Adipose tissue (tissue), 3 donors: ENCODE data around the gene TAF5L. TPM values are rescaled to one million over a fixed set of nuclear protein-coding genes. Genes with fewer than 3 reads are reported as not detected.

Source experiments
- H3K27ac ChIP-seq: one replicate; pipeline ENCODE4 v1.5.1; 2013; ENCODE audit warnings: low read depth, low read length
- WGBS, 3 donors: extraction: QIAGEN DNeasy Blood & Tissue Kit; methylation state at CpG; one replicate each; pipeline ENCODE4 v1.1.7; 2013; 5-methylcytosine and 5-hydroxymethylcytosine counted together
- polyA plus RNA-seq, 3 donors: library from polyadenylated mRNA; stranded (reverse); fragments of 200-250 nt; gene quantifications; one replicate each; pipeline ENCODE4 v1.2.3, GENCODE V29; 2013
- donor health status: healthy with polysubstance abuse.
- donor health status: Bipolar disorder and iron deficiency.
- donor health status: healthy.

The TAF5L gene
- polyA plus RNA-seq, 3 donors = 4.8 to 19.3 (median 11.2) TPM

- no peak overlapping the region for H3K27ac ChIP-seq
- WGBS, 3 donors = 0 to 1% (median 1%) methylated on average over 39 to 59 of the region's 59 CpGs
Measured at GRCh38 chr1:229557913-229558414, 68.0 kb downstream of the TAF5L start.

GRCh38 chr1:229557200-229557850 lies 68.6 kb downstream of the TAF5L start:
- 29 to 32% (median 31%) methylated on average over 5 of the region's 5 CpGs for WGBS, 3 donors
- no peak overlapping the region for H3K27ac ChIP-seq

DNA sequence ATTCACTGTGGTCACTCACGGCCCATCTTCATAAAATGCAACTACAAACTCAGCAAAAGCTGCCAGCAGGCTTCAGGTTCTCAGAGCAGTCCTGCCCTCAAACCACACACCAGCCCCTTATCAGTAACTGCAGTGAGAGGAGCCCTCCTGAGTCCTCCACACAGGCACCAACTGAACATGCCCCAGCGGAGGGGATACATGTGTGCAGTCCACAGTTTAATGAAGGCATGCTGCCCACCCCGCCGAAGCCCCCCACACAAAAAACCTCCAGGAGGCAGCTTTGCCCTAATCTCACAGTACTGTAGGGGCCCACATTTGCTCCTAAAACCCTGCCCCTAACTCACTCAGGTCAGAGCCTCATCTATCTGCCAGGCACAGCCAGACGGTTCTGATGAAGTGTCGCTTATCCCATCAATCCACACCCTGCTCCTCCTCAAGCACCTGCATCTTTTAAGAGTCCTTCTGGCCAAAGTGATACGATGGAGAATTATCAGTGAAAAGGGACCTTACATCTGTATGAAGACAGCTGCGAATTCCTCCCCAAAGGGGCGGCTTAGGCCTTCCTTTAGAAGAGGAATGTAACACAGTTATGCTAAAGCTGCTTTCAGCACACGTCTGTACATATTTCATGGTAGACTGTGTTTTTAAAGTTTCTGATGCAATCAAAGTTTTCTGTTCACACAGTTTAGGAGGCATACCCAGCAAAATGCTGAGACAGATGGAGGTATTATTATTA lies 70.9 kb downstream of the TAF5L start:
- 78 to 81% (median 80%) methylated on average over 10 of the region's 10 CpGs for WGBS, 3 donors
- H3K27ac ChIP-seq = no peak overlapping the region

DNA sequence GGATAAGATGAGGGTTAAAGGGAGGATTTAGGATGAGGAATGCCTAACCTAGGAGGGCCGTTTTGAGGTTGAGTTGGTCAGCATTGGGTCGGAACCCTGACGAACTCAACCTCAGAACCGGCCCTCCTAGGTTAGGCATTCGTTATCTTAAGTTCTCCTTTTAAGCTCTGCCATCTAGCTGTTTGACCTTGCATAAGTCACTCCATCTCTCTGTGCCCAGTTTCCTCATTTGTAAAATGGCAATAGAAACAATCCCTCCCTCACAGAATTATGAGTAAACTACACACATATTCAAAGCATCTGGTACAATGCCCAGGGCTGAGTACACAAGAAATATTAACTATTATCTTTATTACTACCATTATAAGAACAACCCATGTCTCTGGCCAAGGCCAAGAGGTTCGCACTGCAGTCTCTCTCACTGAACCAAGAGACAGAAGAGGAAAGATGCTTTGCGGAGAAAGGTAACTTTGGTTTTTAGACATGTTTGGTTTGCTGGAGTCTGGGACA lies 72.2 kb downstream of the TAF5L start:
- WGBS, 3 donors = 44 to 88% (median 77%) methylated on average over 7 of the region's 7 CpGs
- no peak overlapping the region for H3K27ac ChIP-seq

GRCh38 chr1:229552732-229553131 lies 73.2 kb downstream of the TAF5L start:
- H3K27ac ChIP-seq = no peak overlapping the region
- WGBS, 3 donors = 70 to 85% (median 74%) methylated on average over 5 of the region's 5 CpGs

DNA sequence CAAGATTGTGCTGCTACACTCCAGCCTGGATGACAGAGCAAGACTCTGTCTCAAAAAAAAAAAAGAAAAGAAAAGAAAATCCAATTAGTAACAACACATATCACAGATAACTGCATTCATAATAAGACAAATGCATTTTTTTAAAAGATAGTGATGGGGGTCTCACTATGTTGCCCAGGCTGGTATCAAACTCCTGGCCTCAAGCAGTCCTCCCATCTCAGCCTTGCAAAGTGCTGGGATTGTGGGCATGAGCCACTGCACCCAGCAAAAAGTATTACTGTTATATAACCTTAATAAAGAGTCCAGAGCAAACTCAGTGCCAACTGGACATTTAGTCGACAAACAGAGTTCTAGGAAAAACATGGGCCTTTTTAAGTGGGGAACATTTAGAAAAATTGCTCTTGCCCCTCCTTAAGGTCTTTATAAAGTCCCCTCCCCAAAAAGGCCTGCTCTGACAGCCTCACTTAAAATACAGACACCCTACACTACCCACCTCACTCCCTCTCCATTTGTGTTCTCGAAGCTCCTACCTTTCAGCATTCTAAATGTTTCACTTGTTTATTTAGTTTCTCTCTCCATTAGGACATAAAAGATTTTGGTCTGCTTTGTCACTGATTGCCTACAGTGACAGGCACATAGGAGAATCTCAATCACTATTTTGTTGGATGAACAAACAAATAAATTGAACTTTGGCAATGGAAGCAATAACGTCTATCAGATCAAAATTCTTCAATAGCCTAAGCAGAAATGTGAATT lies 74.9 kb downstream of the TAF5L start:
- WGBS, 3 donors = 70 to 77% (median 76%) methylated on average over 3 of the region's 3 CpGs
- no peak overlapping the region for H3K27ac ChIP-seq

DNA sequence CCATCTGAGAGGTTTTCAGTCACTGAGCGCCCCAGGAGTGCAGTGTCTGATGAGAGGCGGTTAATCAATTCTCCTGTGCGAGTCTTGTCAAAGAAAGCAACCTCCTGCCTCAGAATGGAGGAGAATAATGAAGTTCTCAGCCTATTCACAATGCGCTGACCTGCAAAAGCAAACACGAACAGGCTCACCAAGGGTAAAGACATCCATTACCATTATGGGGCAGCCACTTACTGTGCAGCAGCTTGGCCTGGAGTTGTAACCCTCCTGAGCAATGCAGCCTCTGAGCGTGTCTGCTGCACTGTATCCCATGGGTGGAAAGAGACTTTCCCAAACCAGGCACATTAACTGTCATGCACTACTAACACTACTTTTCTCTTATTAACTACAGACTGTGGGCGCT lies 78.4 kb downstream of the TAF5L start:
- 92 to 96% (median 95%) methylated on average over 7 of the region's 7 CpGs for WGBS, 3 donors
- H3K27ac ChIP-seq = no peak overlapping the region

DNA sequence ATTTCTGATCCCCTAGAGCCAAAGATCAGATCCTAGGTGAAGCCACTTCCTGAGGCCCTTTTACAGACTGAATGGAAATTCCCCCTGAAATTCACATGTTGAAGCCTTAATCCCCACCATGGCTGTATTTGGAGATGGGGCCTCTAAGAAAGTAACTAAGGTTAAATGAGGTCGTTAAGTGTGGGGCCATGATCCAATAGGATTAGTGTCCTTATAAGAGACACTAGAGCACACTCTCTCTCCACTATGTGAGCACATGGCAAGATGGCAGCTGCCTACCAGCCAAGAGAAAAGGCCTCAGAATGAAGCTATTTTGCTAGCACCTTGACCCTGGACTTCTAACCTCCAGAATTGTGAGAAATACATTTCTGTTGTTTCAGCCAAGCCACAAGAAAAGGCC lies 81.3 kb downstream of the TAF5L start:
- H3K27ac ChIP-seq = no peak overlapping the region
- 96 to 97% (median 96%) methylated on average over 1 of the region's 1 CpG for WGBS, 3 donors

Other genes with a start within 250 kb of the TAF5L start
- gene ACTA1, start 192.0 kb downstream of the TAF5L start, polyA plus RNA-seq = 10 to 100 TPM in 1 of 3 donors, 1 to 10 TPM in 2; 1.6 to 18.4 (median 4.9) TPM
- 10 to 100 TPM in 2 of 3 donors, 1 to 10 TPM in 1; 7.2 to 11.7 (median 11.2) TPM for gene NUP133, start 117.8 kb downstream of the TAF5L start, polyA plus RNA-seq
- 1 to 10 TPM; 4.4 to 7.4 (median 6.8) TPM for gene ABCB10, start 67.4 kb downstream of the TAF5L start, polyA plus RNA-seq
- 1 to 10 TPM; 1.7 to 9.9 (median 2.6) TPM for gene URB2, start 125 bp upstream of the TAF5L start, polyA plus RNA-seq